Astrocyte of the cerebellum (primary cell): ENCODE measurements around the gene ZBTB9.

Experiments used
- DNase-seq: peaks from one replicate; pipeline ENCODE4 v3.0.0-alpha.2; 2011; ENCODE audit warnings: low read depth
- H3K4me3 ChIP-seq: 2 replicates; pipeline ENCODE4 v1.5.1; 2011; ENCODE audit warnings: mild to moderate bottlenecking, low read depth, low read length, moderate library complexity
- CTCF ChIP-seq: IDR thresholded peaks from 2 replicates; pipeline ENCODE4 v1.5.1; 2012; ENCODE audit warnings: low read length, low read depth, moderate library complexity, mild to moderate bottlenecking; ENCODE audit errors: missing control alignments
- in situ Hi-C: cut with HindIII; loops from 2 replicates; pipeline ENCODE4 v1.10.0; 2017; ENCODE audit warnings: low sequenced_read_pairs

The ZBTB9 gene

GRCh38 chr6:33428966-33429749, 25.2 kb upstream of the ZBTB9 start:
- TF ChIP-seq CTCF: no peak
- no peak overlapping the region for H3K4me3 ChIP-seq
- in situ Hi-C loops: no loop called here
- DNase-seq: no peak

- no peak for DNase-seq
- in situ Hi-C loops: no loop called here
- H3K4me3 ChIP-seq: no peak overlapping the region
- no peak for TF ChIP-seq CTCF
Measured at GRCh38 chr6:33429750-33430052, 24.7 kb upstream of the ZBTB9 start.

GRCh38 chr6:33430334-33430733, 24.0 kb upstream of the ZBTB9 start:
- in situ Hi-C loops: no loop called here
- H3K4me3 ChIP-seq: no peak overlapping the region
- TF ChIP-seq CTCF: no peak
- DNase-seq: no peak

- DNase-seq: no peak
- no peak for TF ChIP-seq CTCF
- in situ Hi-C loops: no loop called here
- no peak overlapping the region for H3K4me3 ChIP-seq
Measured at GRCh38 chr6:33430991-33431879, 23.1 kb upstream of the ZBTB9 start.

GRCh38 chr6:33431880-33432541, 22.4 kb upstream of the ZBTB9 start:
- in situ Hi-C loops: no loop called here
- no peak for DNase-seq

More at GRCh38 chr6:33431880-33432541, 22.4 kb upstream of the ZBTB9 start:
- no peak for TF ChIP-seq CTCF
- no peak overlapping the region for H3K4me3 ChIP-seq
